MM.1S (cell line): ENCODE data around the gene TGFBR3.

ENCODE experiments used
- EZH2 ChIP-seq: fragments of 300-600 bp; sonication (generic); optimal IDR thresholded peaks from 2 replicates; pipeline ENCODE3; 2017; ENCODE audit warnings: low read depth, mild to moderate bottlenecking, antibody characterized with exemption, low read length, mixed read lengths
- TF ChIP-seq, protein P1 (sequence below): fragments of 300-600 bp; sonication (generic); IDR thresholded peaks from 2 replicates; pipeline ENCODE4 v1.5.1; 2016; ENCODE audit warnings: antibody characterized with exemption, low read length, mixed read lengths

DNA sequence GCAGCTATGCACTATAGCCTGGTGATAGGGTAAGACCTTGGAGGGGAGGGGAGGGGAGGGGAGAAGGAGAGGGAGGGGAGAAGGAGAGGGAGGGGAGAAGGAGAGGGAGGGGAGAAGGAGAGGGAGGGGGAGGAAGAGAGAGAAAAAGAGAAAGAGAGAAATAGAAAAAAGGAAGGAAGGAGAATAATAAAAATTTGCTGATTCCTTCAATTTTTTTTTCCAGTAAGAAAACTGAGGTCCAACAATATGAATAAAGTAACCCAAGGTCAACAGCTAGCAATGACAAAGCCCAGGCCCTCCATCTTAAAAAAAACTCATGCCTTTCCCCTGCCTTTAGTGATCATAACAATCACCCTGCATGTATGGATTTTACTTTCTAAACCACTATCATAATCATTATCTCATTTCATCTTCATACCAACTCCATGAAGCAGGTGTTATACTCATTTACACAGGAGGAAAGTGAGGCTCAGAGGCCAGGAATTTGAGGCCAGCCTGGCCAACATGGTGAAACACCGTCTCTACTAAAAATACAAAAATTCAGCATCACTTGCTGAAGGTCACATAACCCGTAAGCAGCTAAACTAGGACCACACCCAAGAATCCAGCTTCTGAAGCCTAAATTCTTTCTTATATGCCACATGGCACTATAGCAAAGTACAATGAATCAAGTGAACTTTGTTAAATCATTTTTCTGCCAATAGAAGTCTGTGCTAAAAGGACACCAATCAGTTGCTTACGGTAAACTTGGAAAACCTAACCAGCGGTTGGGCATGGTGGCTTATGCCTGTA is 39.9 kb upstream of the TGFBR3 start:
- TF ChIP-seq, protein P1, sequence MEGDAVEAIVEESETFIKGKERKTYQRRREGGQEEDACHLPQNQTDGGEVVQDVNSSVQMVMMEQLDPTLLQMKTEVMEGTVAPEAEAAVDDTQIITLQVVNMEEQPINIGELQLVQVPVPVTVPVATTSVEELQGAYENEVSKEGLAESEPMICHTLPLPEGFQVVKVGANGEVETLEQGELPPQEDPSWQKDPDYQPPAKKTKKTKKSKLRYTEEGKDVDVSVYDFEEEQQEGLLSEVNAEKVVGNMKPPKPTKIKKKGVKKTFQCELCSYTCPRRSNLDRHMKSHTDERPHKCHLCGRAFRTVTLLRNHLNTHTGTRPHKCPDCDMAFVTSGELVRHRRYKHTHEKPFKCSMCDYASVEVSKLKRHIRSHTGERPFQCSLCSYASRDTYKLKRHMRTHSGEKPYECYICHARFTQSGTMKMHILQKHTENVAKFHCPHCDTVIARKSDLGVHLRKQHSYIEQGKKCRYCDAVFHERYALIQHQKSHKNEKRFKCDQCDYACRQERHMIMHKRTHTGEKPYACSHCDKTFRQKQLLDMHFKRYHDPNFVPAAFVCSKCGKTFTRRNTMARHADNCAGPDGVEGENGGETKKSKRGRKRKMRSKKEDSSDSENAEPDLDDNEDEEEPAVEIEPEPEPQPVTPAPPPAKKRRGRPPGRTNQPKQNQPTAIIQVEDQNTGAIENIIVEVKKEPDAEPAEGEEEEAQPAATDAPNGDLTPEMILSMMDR, result no peak
- no peak for TF ChIP-seq EZH2
